Body of pancreas (tissue), 4 donors: ENCODE measurements around the gene MNT. TPM values are rescaled to one million over a fixed set of nuclear protein-coding genes. Genes with fewer than 3 reads are reported as not detected.

Source experiments
- ATAC-seq: fragments of 150-250 bp; one replicate; pipeline ENCODE4 v1.9.1; 2016
- DNase-seq, 4 donors: peaks; one replicate each; pipeline ENCODE4 v3.0.0-alpha.2; 2019
- H3K27ac ChIP-seq, 4 donors: fragments of 200-600 bp; sonication (generic); 1 replicate in 3 of 4; 2 replicates in 1 of 4; pipeline versions ENCODE4 v1.5.1 to v1.6.1; 2016 to 2019; ENCODE audit warnings: mild to moderate bottlenecking in 1 of 4, mixed read lengths in 1 of 4, moderate library complexity in 1 of 4
- H3K27me3 ChIP-seq, 2 donors: fragments of 200-600 bp; sonication (generic); one replicate each; pipeline ENCODE4 v1.6.0; 2016; ENCODE audit warnings: mild to moderate bottlenecking in 1 of 2
- H3K36me3 ChIP-seq, 2 donors: fragments of 200-600 bp; sonication (generic); replicated peaks in 1 of 2; 2 replicates each; pipeline ENCODE4 v1.5.1; 2016; ENCODE audit warnings: low read depth in 2 of 2; ENCODE audit not compliant: insufficient read depth in 1 of 2
- H3K4me1 ChIP-seq: fragments of 200-600 bp; sonication (generic); one replicate; pipeline ENCODE4 v1.6.0; 2016
- H3K4me3 ChIP-seq, 2 donors: fragments of 200-600 bp; sonication (generic); 1 replicate in 1 of 2; 2 replicates in 1 of 2; pipeline ENCODE4 v1.5.1; 2016 to 2019
- H3K9me3 ChIP-seq, 3 donors: fragments of 200-600 bp; sonication (generic); 1 replicate in 2 of 3; 2 replicates in 1 of 3; pipeline ENCODE4 v1.5.1; 2016
- POLR2A ChIP-seq, 3 donors: fragments of 450-650 bp; IDR thresholded peaks; one replicate each; pipeline ENCODE4 v1.6.1; 2016; ENCODE audit warnings: antibody characterized with exemption in 3 of 3, mild to moderate bottlenecking in 2 of 3
- WGBS, 2 donors: methylation state at CpG; one replicate each; pipeline ENCODE4 v1.1.5; 2017; 5-methylcytosine and 5-hydroxymethylcytosine counted together
- intact Hi-C: fragments of 100-400 bp; cut with DNase I; formaldehyde crosslinking; loops from one replicate; pipeline ENCODE4 v1.15.1; 2023
- total RNA-seq, 2 donors: library from RNA; depleted of rRNA; stranded (reverse); fragments of >200 nt; gene quantifications; one replicate each; pipeline ENCODE4 v1.1.0, GENCODE V29; 2016
- TF ChIP-seq, protein P1 (sequence below), 7 experiments: fragments of 450-650 bp in 4 of 7; fragments of 200-600 bp in 3 of 7; sonication (generic) in 3 of 7; IDR thresholded peaks; one replicate each; pipeline ENCODE4 v1.5.1; 2016 to 2019; ENCODE audit warnings: antibody characterized with exemption in 7 of 7

Gene MNT
- total RNA-seq, 2 donors from 2014 or later, result 5.4 to 12.2 TPM

DNA sequence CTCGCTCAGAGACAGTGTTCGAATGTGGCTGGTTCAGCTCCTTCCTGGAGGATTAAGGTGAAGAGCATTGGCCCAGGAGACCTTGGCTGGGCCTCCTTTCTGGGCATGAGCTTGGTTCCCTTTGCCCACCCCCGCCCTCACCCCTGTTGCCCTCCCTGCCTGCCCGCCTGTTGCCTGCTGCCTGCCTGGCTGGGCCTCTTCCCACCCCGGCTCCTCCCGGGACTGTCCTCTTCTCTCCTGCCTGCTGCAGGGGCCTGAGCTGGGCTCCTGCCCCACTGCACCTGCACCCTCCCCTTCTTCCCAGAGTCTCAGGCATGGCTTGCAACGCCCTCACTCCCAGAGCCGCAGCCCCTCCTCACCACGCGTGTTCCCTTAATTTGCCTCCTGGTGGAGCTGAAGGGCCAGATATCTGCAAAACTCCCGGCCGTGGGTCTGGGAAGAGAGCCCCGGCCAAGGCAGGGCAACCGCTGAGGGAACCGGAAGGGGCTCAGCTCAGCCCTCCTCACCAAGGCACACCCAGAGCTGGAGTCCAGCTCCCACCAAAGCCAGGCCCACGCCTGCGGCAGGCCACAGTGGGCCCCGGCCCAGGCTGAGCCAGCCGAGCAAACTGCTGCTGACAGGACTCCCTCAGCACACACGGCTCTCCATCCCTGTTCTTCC, 31.2 kb downstream of the MNT start:
- H3K27me3 ChIP-seq, result no peaks in the 10 kb centered on the region
- no peaks in the 10 kb centered on the region for H3K9me3 ChIP-seq
- DNase-seq, result no peak
- no peak overlapping the region for H3K27ac ChIP-seq
- H3K36me3 ChIP-seq, result no peaks in the 10 kb centered on the region
- intact Hi-C loops, result no loop called here
- no peak for ATAC-seq
- H3K4me1 ChIP-seq, result no peaks in the 10 kb centered on the region
- no peak for TF ChIP-seq POLR2A (IDR thresholded peaks at IDR 0.05)
- TF ChIP-seq, protein P1, sequence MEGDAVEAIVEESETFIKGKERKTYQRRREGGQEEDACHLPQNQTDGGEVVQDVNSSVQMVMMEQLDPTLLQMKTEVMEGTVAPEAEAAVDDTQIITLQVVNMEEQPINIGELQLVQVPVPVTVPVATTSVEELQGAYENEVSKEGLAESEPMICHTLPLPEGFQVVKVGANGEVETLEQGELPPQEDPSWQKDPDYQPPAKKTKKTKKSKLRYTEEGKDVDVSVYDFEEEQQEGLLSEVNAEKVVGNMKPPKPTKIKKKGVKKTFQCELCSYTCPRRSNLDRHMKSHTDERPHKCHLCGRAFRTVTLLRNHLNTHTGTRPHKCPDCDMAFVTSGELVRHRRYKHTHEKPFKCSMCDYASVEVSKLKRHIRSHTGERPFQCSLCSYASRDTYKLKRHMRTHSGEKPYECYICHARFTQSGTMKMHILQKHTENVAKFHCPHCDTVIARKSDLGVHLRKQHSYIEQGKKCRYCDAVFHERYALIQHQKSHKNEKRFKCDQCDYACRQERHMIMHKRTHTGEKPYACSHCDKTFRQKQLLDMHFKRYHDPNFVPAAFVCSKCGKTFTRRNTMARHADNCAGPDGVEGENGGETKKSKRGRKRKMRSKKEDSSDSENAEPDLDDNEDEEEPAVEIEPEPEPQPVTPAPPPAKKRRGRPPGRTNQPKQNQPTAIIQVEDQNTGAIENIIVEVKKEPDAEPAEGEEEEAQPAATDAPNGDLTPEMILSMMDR (IDR thresholded peaks at IDR 0.05), result no peak
- WGBS, 2 donors, result 81 to 89% methylated on average over 11 to 18 of the region's 20 CpGs
- H3K4me3 ChIP-seq, result no peak overlapping the region

DNA sequence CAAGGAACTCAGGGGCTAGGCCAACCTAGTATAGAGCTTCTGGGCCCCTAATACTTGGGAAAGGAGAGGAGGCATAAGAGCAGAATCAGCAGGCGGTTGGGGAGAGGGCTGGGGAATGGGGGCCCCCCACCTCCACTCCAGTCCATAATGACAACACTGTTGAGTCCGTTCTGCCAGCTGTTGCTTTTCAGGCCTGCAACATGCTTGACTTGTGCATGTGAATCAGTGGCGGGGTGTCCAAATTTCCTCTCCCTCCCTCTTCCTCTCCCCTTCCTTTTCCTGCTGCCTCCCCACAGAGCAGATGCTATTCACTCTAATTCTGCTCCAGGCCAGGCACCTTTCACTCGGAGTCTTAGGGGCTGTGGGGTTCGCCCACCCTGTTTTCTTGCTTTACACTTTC, 31.8 kb downstream of the MNT start:
- intact Hi-C loops, result no loop called here
- H3K4me1 ChIP-seq, result no peaks in the 10 kb centered on the region

DNA sequence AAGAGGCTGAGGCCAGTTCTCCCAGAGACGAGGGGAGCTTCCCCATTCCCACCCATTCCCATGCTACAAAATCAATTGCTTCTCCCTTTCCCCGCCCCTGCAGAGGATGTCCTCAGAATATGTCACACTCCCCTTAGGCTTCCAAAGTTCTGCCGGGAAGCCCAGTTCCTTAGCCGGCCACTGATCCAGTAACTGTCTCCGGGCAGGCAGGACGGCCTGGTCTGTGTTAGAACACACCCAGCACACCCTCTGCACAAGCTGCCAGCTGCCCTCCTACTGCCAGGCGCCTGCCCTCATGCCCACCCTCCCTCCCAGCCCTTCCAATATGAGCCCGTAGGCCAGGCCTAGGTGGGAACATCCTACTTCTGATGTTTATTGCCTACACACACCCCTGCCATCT, 32.5 kb downstream of the MNT start:
- TF ChIP-seq POLR2A (IDR thresholded peaks at IDR 0.05), result no peak
- TF ChIP-seq, protein P1 (IDR thresholded peaks at IDR 0.05), result no peak
- intact Hi-C loops, result no loop called here
- Histone ChIP-seq H3K9me3 (no peaks in the 10 kb centered on the region), H3K4me1 (no peaks in the 10 kb centered on the region), H3K27ac (no peak overlapping the region), H3K27me3 (no peaks in the 10 kb centered on the region), H3K4me3 (no peak overlapping the region), H3K36me3 (no peaks in the 10 kb centered on the region)
- WGBS, 2 donors, result 75 to 91% methylated on average over 6 to 8 of the region's 8 CpGs
- DNase-seq (no peak), ATAC-seq (no peak)

More for the DNA sequence above, 31.8 kb downstream of the MNT start:
- no peaks in the 10 kb centered on the region for H3K27me3 ChIP-seq
- no peaks in the 10 kb centered on the region for H3K9me3 ChIP-seq
- no peak overlapping the region for H3K4me3 ChIP-seq
- ATAC-seq, result no peak
- 79 to 87% methylated on average over 5 of the region's 5 CpGs for WGBS, 2 donors
- no peak overlapping the region for H3K27ac ChIP-seq
- DNase-seq, result no peak
- TF ChIP-seq POLR2A (IDR thresholded peaks at IDR 0.05), result no peak
- TF ChIP-seq, protein P1 (IDR thresholded peaks at IDR 0.05), result no peak
- no peaks in the 10 kb centered on the region for H3K36me3 ChIP-seq

DNA sequence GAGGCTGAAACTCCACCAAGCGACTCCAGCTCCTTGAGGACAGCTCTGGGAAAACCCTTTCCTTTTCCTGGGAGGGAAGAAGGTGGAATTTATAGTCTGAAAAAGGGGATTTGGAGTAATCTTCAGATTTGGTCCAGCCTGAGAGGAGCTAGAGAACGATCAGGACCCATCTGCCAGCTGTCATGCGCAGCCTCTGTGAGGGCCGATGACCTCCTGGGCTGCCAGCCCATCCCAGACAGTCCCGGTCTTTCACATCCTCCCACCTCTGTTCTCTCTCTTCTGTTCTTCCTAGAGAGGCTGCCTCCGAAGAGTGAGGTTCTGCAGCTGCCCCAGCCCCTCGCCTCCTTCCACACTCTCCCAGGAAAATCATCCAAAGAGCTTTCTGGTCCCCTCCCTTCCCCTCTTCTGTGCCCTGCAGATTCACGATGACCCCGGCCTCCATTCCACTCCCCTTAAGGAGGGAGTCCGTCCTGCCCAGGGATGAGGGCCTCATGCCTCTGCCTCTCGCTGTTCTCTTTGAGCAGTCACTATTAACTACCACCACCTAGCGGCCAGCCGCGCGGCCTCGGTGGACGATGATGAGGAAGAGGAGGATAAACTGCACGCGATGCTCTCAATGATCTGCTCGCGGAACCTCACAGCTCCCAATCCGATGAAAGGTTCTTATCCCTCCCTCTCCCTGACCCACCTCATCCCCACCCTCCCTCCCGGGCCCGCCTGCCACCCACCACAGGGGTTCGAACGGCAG, 33.9 kb downstream of the MNT start:
- Histone ChIP-seq H3K9me3 (no peaks in the 10 kb centered on the region), H3K27me3 (no peaks in the 10 kb centered on the region), H3K36me3 (peaks cover 0 to 4% of the 10 kb centered on the region in 2 donors), H3K4me3 (no peak overlapping the region), H3K27ac (no peak overlapping the region), H3K4me1 (no peaks in the 10 kb centered on the region)
- intact Hi-C loops, result no loop called here
- DNase-seq (no peak), ATAC-seq (no peak)
- WGBS, 2 donors, result 86 to 89% methylated on average over 23 to 26 of the region's 26 CpGs
- TF ChIP-seq, protein P1 (IDR thresholded peaks at IDR 0.05), result no peak
- TF ChIP-seq POLR2A (IDR thresholded peaks at IDR 0.05), result no peak
